HepG2 (cell line): Measurements from ENCODE around the gene CDK18. TPM values are rescaled to one million over a fixed set of nuclear protein-coding genes. Genes with fewer than 3 reads are reported as not detected.

ENCODE experiments used
- AKAP8 ChIP-seq: sonication (generic); formaldehyde crosslinking; IDR thresholded peaks from 2 replicates; pipeline ENCODE4 v1.5.1; 2020; ENCODE audit warnings: mild to moderate bottlenecking, missing genetic modification reagents
- CERS6 ChIP-seq: sonication (generic); formaldehyde crosslinking; IDR thresholded peaks from 2 replicates; pipeline ENCODE4 v1.5.0; 2020; ENCODE audit warnings: missing genetic modification reagents
- FOXK2 ChIP-seq: fragments of 450-650 bp; IDR thresholded peaks from 2 replicates; pipeline ENCODE4 v1.6.1; 2016
- FOXP4 ChIP-seq: sonication (generic); formaldehyde crosslinking; IDR thresholded peaks from 2 replicates; pipeline ENCODE4 v1.4.0; 2020; ENCODE audit warnings: missing genetic modification reagents
- HDAC2 ChIP-seq: sonication (generic); formaldehyde crosslinking; IDR thresholded peaks from 2 replicates; pipeline ENCODE4 v1.4.0; 2020; ENCODE audit warnings: missing genetic modification reagents
- HDAC6 ChIP-seq: fragments of 200-600 bp; sonication (generic); IDR thresholded peaks from 2 replicates; pipeline ENCODE4 v1.7.0; 2017; ENCODE audit warnings: mild to moderate bottlenecking, antibody characterized with exemption, low read length, low read depth
- HINFP ChIP-seq: sonication (generic); formaldehyde crosslinking; IDR thresholded peaks from 2 replicates; pipeline ENCODE4 v1.4.0; 2020; ENCODE audit warnings: low read depth, mild to moderate bottlenecking, missing genetic modification reagents
- HNRNPLL ChIP-seq: fragments of 200-400 bp; formaldehyde crosslinking; IDR thresholded peaks from 2 replicates; pipeline ENCODE4 v1.6.1; 2017; ENCODE audit warnings: mild to moderate bottlenecking, low read depth, low read length; ENCODE audit not compliant: poor library complexity, severe bottlenecking
- MEIS2 ChIP-seq: sonication (generic); formaldehyde crosslinking; IDR thresholded peaks from 2 replicates; pipeline ENCODE4 v1.9.0; 2021; ENCODE audit warnings: mild to moderate bottlenecking, missing genetic modification reagents
- MTF1 ChIP-seq: sonication (generic); formaldehyde crosslinking; IDR thresholded peaks from 2 replicates; pipeline ENCODE4 v1.5.0; 2020; ENCODE audit warnings: missing genetic modification reagents
- MXD1 ChIP-seq: sonication (generic); formaldehyde crosslinking; IDR thresholded peaks from 2 replicates; pipeline ENCODE4 v1.4.0; 2020; ENCODE audit warnings: mild to moderate bottlenecking, missing genetic modification reagents
- NR2F6 ChIP-seq, 2 experiments: IDR thresholded peaks; 2 replicates each; pipeline ENCODE4 v1.6.1; 2016; ENCODE audit warnings: antibody characterized with exemption in 1 of 2, mild to moderate bottlenecking in 1 of 2
- PHF21A ChIP-seq: sonication (generic); formaldehyde crosslinking; IDR thresholded peaks from 2 replicates; pipeline ENCODE4 v1.5.0; 2020; ENCODE audit warnings: mild to moderate bottlenecking, missing genetic modification reagents
- SATB2 ChIP-seq: sonication (generic); formaldehyde crosslinking; IDR thresholded peaks from 2 replicates; pipeline ENCODE4 v1.5.0; 2020; ENCODE audit warnings: missing genetic modification reagents
- TAF1 ChIP-seq: sonication (generic); formaldehyde crosslinking; IDR thresholded peaks from 2 replicates; pipeline ENCODE4 v1.4.0; 2020; ENCODE audit warnings: missing genetic modification reagents
- THYN1 ChIP-seq: sonication (generic); formaldehyde crosslinking; IDR thresholded peaks from 2 replicates; pipeline ENCODE4 v1.8.1; 2023; ENCODE audit warnings: low read depth, mild to moderate bottlenecking, moderate library complexity, missing genetic modification reagents, borderline replicate concordance
- ZFP36 ChIP-seq: fragments of 150-350 bp; IDR thresholded peaks from 2 replicates; pipeline ENCODE4 v1.6.1; 2018; ENCODE audit warnings: borderline replicate concordance, low read length, low read depth; ENCODE audit not compliant: partially characterized antibody
- ZNF430 ChIP-seq: sonication (generic); formaldehyde crosslinking; IDR thresholded peaks from 2 replicates; pipeline ENCODE4 v1.9.0; 2021; ENCODE audit warnings: mild to moderate bottlenecking, missing genetic modification reagents
- ZNF580 ChIP-seq: IDR thresholded peaks from 2 replicates; pipeline ENCODE4 v1.6.1; 2016; ENCODE audit warnings: low read depth, borderline replicate concordance
- ZNF704 ChIP-seq: sonication (generic); formaldehyde crosslinking; IDR thresholded peaks from 2 replicates; pipeline ENCODE4 v1.8.1; 2023; ENCODE audit warnings: mild to moderate bottlenecking, inconsistent platforms, moderate library complexity, missing genetic modification reagents, borderline replicate concordance
- ZNF747 ChIP-seq: sonication (generic); formaldehyde crosslinking; IDR thresholded peaks from 2 replicates; pipeline ENCODE4 v1.8.1; 2023; ENCODE audit warnings: missing genetic modification reagents, mild to moderate bottlenecking, borderline replicate concordance
- polyA plus RNA-seq, 8 experiments: library from polyadenylated mRNA; depleted of rRNA in 3 of 8; stranded (reverse) in 7 of 8; unstranded in 1 of 8; fragments of >200 nt; fragmentation: Illumina TruSeq in 4 of 8; extraction: Trizol in 4 of 8; gene quantifications; 2 replicates each; pipeline versions ENCODE4 v1.2.1 to v1.2.3, GENCODE V29; 2011 to 2016; ENCODE audit warnings: low read depth in 4 of 8, missing spikeins in 1 of 8, mixed read lengths in 1 of 8; ENCODE audit not compliant: insufficient read depth in 1 of 8
- total RNA-seq, 5 experiments: library from RNA; depleted of rRNA; stranded (reverse); fragments of >200 nt; fragmentation: Illumina TruSeq; extraction: Trizol; gene quantifications; 2 replicates each; pipeline ENCODE4 v1.2.3, GENCODE V29; 2016; ENCODE audit warnings: low read depth in 1 of 5

The CDK18 gene
- total and polyA plus RNA-seq, 2 of the 13 experiments (the other 11 are each of a cell fraction or from before 2014, with no cell fraction given): 6.4 to 38.8 TPM

- no peak for TF ChIP-seq ZNF747 (CRISPR knock-in tag)
- peak; percentile 91 for TF ChIP-seq NR2F6 (IDR thresholded peaks at IDR 0.05)
- TF ChIP-seq NR2F6 (CRISPR knock-in tag; IDR thresholded peaks at IDR 0.05): peak; percentile 89
- TF ChIP-seq MTF1: no peak
- peak; percentile 91 for TF ChIP-seq HDAC2 (CRISPR knock-in tag)
- TF ChIP-seq CERS6 (CRISPR knock-in tag): no peak
- TF ChIP-seq FOXP4 (CRISPR knock-in tag): peak; percentile 48; the same call in 1 of the 2 replicates
- TF ChIP-seq AKAP8 (CRISPR knock-in tag): no peak
- TF ChIP-seq ZNF704 (CRISPR knock-in tag): no peak
- TF ChIP-seq ZFP36: no peak
- no peak for TF ChIP-seq TAF1 (CRISPR knock-in tag)
- no peak for TF ChIP-seq MXD1 (CRISPR knock-in tag)
- TF ChIP-seq MEIS2 (CRISPR knock-in tag): peak; percentile 74; the same call in 1 of the 2 replicates
- TF ChIP-seq HDAC6: no peak
- no peak for TF ChIP-seq ZNF580 (CRISPR knock-in tag)
- 0 out of 2 replicates have a peak, but pooled peaks have one; percentile 45 for TF ChIP-seq HINFP (CRISPR knock-in tag)
- TF ChIP-seq THYN1 (CRISPR knock-in tag): no peak
- TF ChIP-seq HNRNPLL: no peak
- peak; percentile 96 for TF ChIP-seq PHF21A (CRISPR knock-in tag)
- no peak for TF ChIP-seq SATB2 (CRISPR knock-in tag)
- peak; percentile 75; the same call in 1 of the 2 replicates for TF ChIP-seq FOXK2
- TF ChIP-seq ZNF430: peak; percentile 85; the same call in 1 of the 2 replicates
These were observed 12.2 kb upstream of the CDK18 start (continued) for GRCh38 chr1:205492201-205492667.
